NOMO-1 (cell line): ENCODE results near the gene NGFR.

ENCODE experiments used
- DNase-seq, 2 experiments: peaks; one replicate each; lab custom pipeline; 2025; ENCODE audit not compliant: unreplicated experiment in 2 of 2; lab: John Stamatoyannopoulos, UW

The NGFR gene

GRCh38 chr17:49469831-49470810 is 25.0 kb upstream of the NGFR start:
- DNase-seq: no peak

- no peak for DNase-seq
Measured at GRCh38 chr17:49471089-49471683, 23.9 kb upstream of the NGFR start.

- DNase-seq: no peak
Measured at GRCh38 chr17:49471769-49472168, 23.3 kb upstream of the NGFR start.

- no peak for DNase-seq
Measured at GRCh38 chr17:49472527-49472926, 22.6 kb upstream of the NGFR start.

- no peak for DNase-seq
Measured at GRCh38 chr17:49473900-49474751, 21.0 kb upstream of the NGFR start.

GRCh38 chr17:49477709-49478108 is 17.4 kb upstream of the NGFR start:
- DNase-seq: no peak

GRCh38 chr17:49480836-49481615 is 14.1 kb upstream of the NGFR start:
- DNase-seq: no peak

- peak in 1 of 2 experiments; percentile 7 for DNase-seq
Measured at GRCh38 chr17:49482144-49482817, 12.8 kb upstream of the NGFR start.

GRCh38 chr17:49483599-49484509 is 11.2 kb upstream of the NGFR start:
- peak in 1 of 2 experiments; percentile 26 for DNase-seq

GRCh38 chr17:49484588-49484987 is 10.5 kb upstream of the NGFR start:
- DNase-seq: no peak

GRCh38 chr17:49486012-49486641 is 9.0 kb upstream of the NGFR start:
- no peak for DNase-seq

GRCh38 chr17:49487183-49487582 is 7.9 kb upstream of the NGFR start:
- no peak for DNase-seq

- DNase-seq: no peak
Measured at GRCh38 chr17:49488612-49489011, 6.5 kb upstream of the NGFR start.

- DNase-seq: no peak
Measured at GRCh38 chr17:49489348-49489747, 5.7 kb upstream of the NGFR start.

GRCh38 chr17:49490276-49490675 is 4.8 kb upstream of the NGFR start:
- no peak for DNase-seq

- DNase-seq: no peak
Measured at GRCh38 chr17:49491192-49491769, 3.8 kb upstream of the NGFR start.

- no peak for DNase-seq
Measured at GRCh38 chr17:49494399-49494985, 601 bp upstream of the NGFR start.

GRCh38 chr17:49495842-49496182 is 719 bp downstream of the NGFR start:
- no peak for DNase-seq
